ENCODE results near the gene TNFSF8. TPM values are rescaled to one million over a fixed set of nuclear protein-coding genes. Genes with fewer than 3 reads are reported as not detected.

The TNFSF8 gene
- total RNA-seq, 1 donor = not detected

GRCh38 chr9:114851306-114851705 is 79.1 kb downstream of the TNFSF8 start:
- TF ChIP-seq CTCF (IDR thresholded peaks at IDR 0.05; ENCODE audit: insufficient read depth, low read length) = no peak
- DNase-seq (ENCODE audit: low read depth) = no peak
- no peak overlapping the region for H3K4me3 ChIP-seq (ENCODE audit: low read depth, low read length)

Other genes with a start within 250 kb of the TNFSF8 start
- gene TEX48, start 248.4 kb downstream of the TNFSF8 start, total RNA-seq (ENCODE audit: low replicate concordance) = not detected in 2 replicates
- gene TNFSF15, start 124.6 kb downstream of the TNFSF8 start, total RNA-seq (ENCODE audit: low replicate concordance) = 0.41 and 2.4 TPM in 2 replicates
- 8.3 and 49.7 TPM in 2 replicates for gene TNC, start 187.6 kb upstream of the TNFSF8 start, total RNA-seq (ENCODE audit: low replicate concordance)